Bone marrow (tissue), 2 donors: ENCODE data around the gene UBL3.

ENCODE experiments used
- DNase-seq, 2 donors: peaks; one replicate each; lab custom pipeline; 2025; lab: John Stamatoyannopoulos, UW

UBL3 gene

GRCh38 chr13:29810145-29810742 lies 40.2 kb downstream of the UBL3 start:
- no peak for DNase-seq

GRCh38 chr13:29808264-29808663 lies 42.2 kb downstream of the UBL3 start:
- no peak for DNase-seq

GRCh38 chr13:29805994-29806979 lies 44.1 kb downstream of the UBL3 start:
- no peak for DNase-seq

GRCh38 chr13:29803221-29803620 lies 47.2 kb downstream of the UBL3 start:
- no peak for DNase-seq

- DNase-seq, result no peak
Measured at GRCh38 chr13:29802621-29803020, 47.8 kb downstream of the UBL3 start.

GRCh38 chr13:29801737-29802305 lies 48.6 kb downstream of the UBL3 start:
- DNase-seq, result no peak

- DNase-seq, result no peak
Measured at GRCh38 chr13:29801102-29801501, 49.3 kb downstream of the UBL3 start.

GRCh38 chr13:29800687-29801086 lies 49.7 kb downstream of the UBL3 start:
- no peak for DNase-seq

- DNase-seq, result no peak
Measured at GRCh38 chr13:29799041-29799440, 51.4 kb downstream of the UBL3 start.

GRCh38 chr13:29791997-29792780 lies 58.2 kb downstream of the UBL3 start:
- no peak for DNase-seq

- no peak for DNase-seq
Measured at GRCh38 chr13:29791508-29791907, 58.9 kb downstream of the UBL3 start.

GRCh38 chr13:29786698-29787097 lies 63.7 kb downstream of the UBL3 start:
- no peak for DNase-seq

- DNase-seq, result no peak
Measured at GRCh38 chr13:29785978-29786377, 64.4 kb downstream of the UBL3 start.

- no peak for DNase-seq
Measured at GRCh38 chr13:29782798-29783197, 67.6 kb downstream of the UBL3 start.

GRCh38 chr13:29774830-29775229 lies 75.6 kb downstream of the UBL3 start:
- DNase-seq, result no peak

- DNase-seq, result peak in 1 of 2 donors; percentile 7
Measured at GRCh38 chr13:29771247-29771646, 79.2 kb downstream of the UBL3 start.

- DNase-seq, result no peak
Measured at GRCh38 chr13:29767006-29767405, 83.4 kb downstream of the UBL3 start.

GRCh38 chr13:29763436-29764180 lies 86.8 kb downstream of the UBL3 start:
- DNase-seq, result no peak

- DNase-seq, result no peak
Measured at GRCh38 chr13:29761815-29762214, 88.6 kb downstream of the UBL3 start.

GRCh38 chr13:29761160-29761559 lies 89.3 kb downstream of the UBL3 start:
- no peak for DNase-seq

- no peak for DNase-seq
Measured at GRCh38 chr13:29760544-29760943, 89.9 kb downstream of the UBL3 start.
